PC-3 (cell line): Measurements from ENCODE around the gene SMYD3. TPM values are rescaled to one million over a fixed set of nuclear protein-coding genes. Genes with fewer than 3 reads are reported as not detected.

Experiments
- ATAC-seq: fragments of 200-7000 bp; cut with Tn5 transposase; 2 replicates; pipeline ENCODE4 v1.9.1; 2020; ENCODE audit warnings: mild to moderate bottlenecking, moderate library complexity
- Bru-seq: library from RNA; stranded (reverse); fragments of 400-500 nt; gene quantifications from one replicate; lab custom pipeline; 2021; lab: Mats Ljungman, UMichigan
- BruChase-seq, 2 experiments: library from RNA; stranded (reverse); fragments of 400-500 nt; gene quantifications; one replicate each; lab custom pipeline; 2021; lab: Mats Ljungman, UMichigan
- BruUV-seq: library from RNA; stranded (reverse); fragments of 400-500 nt; replicated peaks from 2 replicates; lab custom pipeline; 2021; lab: Mats Ljungman, UMichigan
- CTCF ChIA-PET: fragments of 300-600 bp; sonication (Branson Sonifier 250); formaldehyde crosslinking; loops from one replicate; lab custom pipeline; 2022; ENCODE audit warnings: antibody characterized with exemption; lab: Charles Lee
- POLR2A ChIA-PET: fragments of 300-600 bp; sonication (Branson Sonifier 250); formaldehyde crosslinking; loops from one replicate; lab custom pipeline; 2022; ENCODE audit warnings: antibody characterized with exemption; ENCODE audit not compliant: unreplicated experiment; lab: Charles Lee
- DNase-seq: peaks from one replicate; pipeline ENCODE4 v3.0.0-alpha.2; 2015
- H2AFZ ChIP-seq: fragments of 300-600 bp; sonication (generic); 2 replicates; pipeline ENCODE4 v1.6.0; 2016; ENCODE audit warnings: antibody characterized with exemption, low read length
- H3F3A ChIP-seq: fragments of 300-600 bp; sonication (generic); one replicate; pipeline ENCODE4 v1.6.0; 2017; ENCODE audit warnings: antibody characterized with exemption, low read length, control low read depth, mild to moderate bottlenecking; ENCODE audit not compliant: unreplicated experiment
- H3K27ac ChIP-seq: fragments of 300-600 bp; sonication (generic); 2 replicates; pipeline ENCODE4 v1.5.1; 2016; ENCODE audit warnings: mild to moderate bottlenecking, low read length
- H3K27me3 ChIP-seq: fragments of 300-600 bp; sonication (generic); 2 replicates; pipeline ENCODE4 v1.6.1; 2016; ENCODE audit warnings: low read length, mixed read lengths
- H3K36me3 ChIP-seq: fragments of 300-600 bp; sonication (generic); 2 replicates; pipeline ENCODE4 v1.6.1; 2016; ENCODE audit warnings: low read depth, mixed run types, low read length, mixed read lengths
- H3K4me1 ChIP-seq: fragments of 300-600 bp; sonication (generic); 2 replicates; pipeline ENCODE4 v1.5.1; 2016; ENCODE audit warnings: low read length; ENCODE audit not compliant: insufficient read depth
- H3K4me2 ChIP-seq: fragments of 300-600 bp; sonication (generic); 2 replicates; pipeline ENCODE4 v1.6.0; 2016; ENCODE audit warnings: low read length
- H3K4me3 ChIP-seq: fragments of 300-600 bp; sonication (generic); 2 replicates; pipeline ENCODE4 v1.5.1; 2016; ENCODE audit warnings: mild to moderate bottlenecking, low read length, mixed read lengths
- H3K79me2 ChIP-seq: fragments of 300-600 bp; sonication (generic); 2 replicates; pipeline ENCODE4 v1.6.1; 2017; ENCODE audit warnings: low read length, mixed read lengths
- H3K9ac ChIP-seq: fragments of 300-600 bp; sonication (generic); 2 replicates; pipeline ENCODE4 v1.6.0; 2016; ENCODE audit warnings: mild to moderate bottlenecking, low read length
- H3K9me2 ChIP-seq: fragments of 300-600 bp; sonication (generic); replicated peaks from 2 replicates; pipeline ENCODE4 v1.6.1; 2016; ENCODE audit warnings: mixed run types, low read length, mixed read lengths
- H3K9me3 ChIP-seq: fragments of 300-600 bp; sonication (generic); 2 replicates; pipeline ENCODE4 v1.6.1; 2016; ENCODE audit warnings: low read length, mixed read lengths
- H4K20me1 ChIP-seq: fragments of 300-600 bp; sonication (generic); 2 replicates; pipeline ENCODE4 v1.6.1; 2016; ENCODE audit warnings: low read length, mixed read lengths
- CTCF ChIP-seq: fragments of 300-600 bp; sonication (generic); conservative IDR thresholded peaks from 2 replicates; pipeline ENCODE4 v1.5.1; 2017; ENCODE audit warnings: antibody characterized with exemption, low read depth, mild to moderate bottlenecking, low read length
- EZH2 ChIP-seq: fragments of 300-600 bp; sonication (generic); IDR thresholded peaks from one replicate; pipeline ENCODE4 v1.6.1; 2017; ENCODE audit warnings: antibody characterized with exemption, mild to moderate bottlenecking, low read length; ENCODE audit not compliant: unreplicated experiment
- EZH2phosphoT487 ChIP-seq: fragments of 300-600 bp; sonication (generic); IDR thresholded peaks from 2 replicates; pipeline ENCODE4 v1.6.1; 2018; ENCODE audit warnings: mild to moderate bottlenecking, antibody characterized with exemption, low read length, borderline replicate concordance
- intact Hi-C: fragments of 100-400 bp; cut with micrococcal nuclease; formaldehyde crosslinking; loops from 2 replicates; pipeline ENCODE4 v1.9.0; 2023
- long read RNA-seq: library from polyadenylated mRNA; unstranded; transcript quantifications from one replicate; pipeline ENCODE4 v2.0.0, GENCODE V29; 2021; ENCODE audit not compliant: unreplicated experiment
- total RNA-seq: library from RNA; depleted of rRNA; stranded (reverse); fragments of >200 nt; gene quantifications from 2 replicates; pipeline ENCODE4 v1.2.3, GENCODE V29; 2014; rRNA removed

SMYD3 gene
- total RNA-seq (33.0 and 40.3 TPM in 2 replicates), Bru-seq, nascent RNA (percentile 86 among the genes with signal in this experiment), BruChase-seq, experiment 1, labeled RNA remaining after a 6-hour chase (percentile 77 among the genes with signal in this experiment), BruChase-seq, experiment 2, labeled RNA remaining after a 2-hour chase (percentile 89 among the genes with signal in this experiment)
- long read RNA-seq, partial matches to known transcripts = 26 of 39 reads
- long read RNA-seq, other reads (novel, unspliced or antisense) = 13 of 39 reads

GRCh38 chr1:246506674-246507481, at the start of gene SMYD3:
TSS of gene SMYD3 (minus strand) at chr1:246507279.
- no peaks in the 10 kb centered on the region for H3K36me3 ChIP-seq
- ChIA-PET CTCF (interaction anchor here (0.6 to 0.7 kb wide), 3 partner anchors 102 to 225 kb away, joined by 5 to 14 read pairs (median 5); no protein-coding TSS in a partner anchor), POLR2A (no interaction called here)
- peak within 1 kb of the TSS; percentile 69 for H3K9ac ChIP-seq
- peak within 1 kb of the TSS; percentile 91 for H3K4me2 ChIP-seq
- H3K4me1 ChIP-seq = peaks cover 42% of the 10 kb centered on the region
- BruUV-seq = no TSS peak
- TF ChIP-seq EZH2phosphoT487 (no peak), CTCF (peak; percentile 33; the same call in 1 of the 2 replicates), EZH2 (no peak)
- no peak within 1 kb of the TSS for H3K27ac ChIP-seq
- H3K9me2 ChIP-seq = no peaks in the 10 kb centered on the region
- ATAC-seq = peak; percentile 60
- H4K20me1 ChIP-seq = no peaks in the 10 kb centered on the region
- peak; percentile 88 for DNase-seq
- H2AFZ ChIP-seq = peak within 1 kb of the TSS; percentile 92
- H3K79me2 ChIP-seq = peaks cover 42% of the 10 kb centered on the region
- H3F3A ChIP-seq = peaks cover 10% of the 10 kb centered on the region
- intact Hi-C loops = no loop called here
- H3K9me3 ChIP-seq = no peaks in the 10 kb centered on the region
- peak within 1 kb of the TSS; percentile 85 for H3K4me3 ChIP-seq
- H3K27me3 ChIP-seq = no peaks in the 10 kb centered on the region

- no TSS peak for BruUV-seq
- H3K9ac ChIP-seq = no peak overlapping the region
- H3K27me3 ChIP-seq = no peaks in the 10 kb centered on the region
- no peaks in the 10 kb centered on the region for H3K9me2 ChIP-seq
- H3K4me1 ChIP-seq = no peaks in the 10 kb centered on the region
- ChIA-PET POLR2A (no interaction called here), CTCF (no interaction called here)
- no peaks in the 10 kb centered on the region for H3K9me3 ChIP-seq
- H3F3A ChIP-seq = no peaks in the 10 kb centered on the region
- TF ChIP-seq EZH2phosphoT487 (no peak), CTCF (no peak), EZH2 (no peak)
- H3K4me2 ChIP-seq = no peak overlapping the region
- H4K20me1 ChIP-seq = no peaks in the 10 kb centered on the region
- H3K27ac ChIP-seq = no peak overlapping the region
- H3K79me2 ChIP-seq = peaks cover 30% of the 10 kb centered on the region
- no peak overlapping the region for H2AFZ ChIP-seq
- intact Hi-C loops = no loop called here
- peaks cover 44% of the 10 kb centered on the region for H3K36me3 ChIP-seq
- H3K4me3 ChIP-seq = no peak overlapping the region
- DNase-seq (no peak), ATAC-seq (no peak)
These were observed 47.1 kb upstream of the SMYD3 start for GRCh38 chr1:246554201-246554600.

- TF ChIP-seq CTCF (no peak), EZH2 (no peak), EZH2phosphoT487 (no peak)
- intact Hi-C loops = no loop called here
- Histone ChIP-seq H3K27ac (no peak overlapping the region), H3K9me2 (no peaks in the 10 kb centered on the region), H3K9ac (no peak overlapping the region), H3K27me3 (no peaks in the 10 kb centered on the region), H2AFZ (no peak overlapping the region), H4K20me1 (no peaks in the 10 kb centered on the region), H3K9me3 (no peaks in the 10 kb centered on the region), H3K4me2 (no peak overlapping the region), H3F3A (no peaks in the 10 kb centered on the region), H3K4me1 (no peaks in the 10 kb centered on the region), H3K4me3 (no peak overlapping the region), H3K79me2 (peaks cover 20% of the 10 kb centered on the region; the same call in 1 of the 2 replicates), H3K36me3 (peaks cover 51% of the 10 kb centered on the region)
- ChIA-PET POLR2A (no interaction called here), CTCF (no interaction called here)
- BruUV-seq = no TSS peak
- DNase-seq = no peak
- no peak for ATAC-seq
These were observed 45.0 kb upstream of the SMYD3 start for GRCh38 chr1:246552110-246552509.
